Naive thymus-derived CD4-positive, alpha-beta T cell (primary cell): ENCODE results near the gene LLGL2. TPM values are rescaled to one million over a fixed set of nuclear protein-coding genes. Genes with fewer than 3 reads are reported as not detected.

ENCODE experiments used
- ATAC-seq: fragments of 150-1000 bp; cut with Tn5 transposase; 2 replicates; pipeline ENCODE4 v1.10.0; 2021; ENCODE audit warnings: mild to moderate bottlenecking, moderate library complexity
- CTCF ChIA-PET: fragments of 350-600 bp; sonication (Branson Sonifier 250); formaldehyde crosslinking; loops from one replicate; lab custom pipeline; 2021; ENCODE audit warnings: antibody characterized with exemption; lab: Charles Lee
- POLR2A ChIA-PET: fragments of 350-600 bp; sonication (Branson Sonifier 250); formaldehyde crosslinking; loops from one replicate; lab custom pipeline; 2021; ENCODE audit warnings: antibody characterized with exemption, inconsistent platforms; lab: Charles Lee
- DNase-seq, 9 donors: peaks; one replicate each; pipeline versions ENCODE4 v3.0.0 to v3.0.0-alpha.2; 2020 to 2022; ENCODE audit warnings: mixed read lengths in 1 of 9
- H3K27ac ChIP-seq: one replicate; pipeline ENCODE4 v1.7.0; 2013; ENCODE audit warnings: mild to moderate bottlenecking, low read depth, low read length, moderate library complexity
- H3K27me3 ChIP-seq, 2 donors: one replicate each; pipeline ENCODE4 v1.7.0; 2013; ENCODE audit warnings: low read length in 2 of 2, mild to moderate bottlenecking in 2 of 2, moderate library complexity in 2 of 2; ENCODE audit not compliant: control insufficient read depth in 2 of 2, insufficient read depth in 2 of 2
- H3K36me3 ChIP-seq, 3 experiments: 1 replicate in 2 of 3; 2 replicates in 1 of 3; pipeline ENCODE4 v1.7.0; 2013; ENCODE audit warnings: low read length in 3 of 3, mild to moderate bottlenecking in 3 of 3, moderate library complexity in 1 of 3; ENCODE audit not compliant: insufficient read depth in 3 of 3, control insufficient read depth in 2 of 3
- H3K4me1 ChIP-seq, 2 donors: one replicate each; pipeline ENCODE4 v1.7.0; 2013; ENCODE audit warnings: low read length in 2 of 2, mild to moderate bottlenecking in 2 of 2, moderate library complexity in 1 of 2; ENCODE audit not compliant: control insufficient read depth in 2 of 2, insufficient read depth in 2 of 2
- H3K4me3 ChIP-seq: 2 replicates; pipeline ENCODE4 v1.7.0; 2013; ENCODE audit warnings: mild to moderate bottlenecking, low read length
- H3K9me3 ChIP-seq, 3 experiments: 1 replicate in 2 of 3; 2 replicates in 1 of 3; pipeline ENCODE4 v1.7.0; 2013; ENCODE audit warnings: low read length in 3 of 3; ENCODE audit not compliant: control insufficient read depth in 2 of 3
- H3K27ac Mint-ChIP-seq, 9 donors: one replicate each; pipeline ENCODE4 v1.8.0; 2020 to 2022; ENCODE audit warnings: mixed read lengths in 9 of 9, mild to moderate bottlenecking in 8 of 9, moderate library complexity in 5 of 9, inconsistent platforms in 2 of 9
- H3K27me3 Mint-ChIP-seq, 5 donors: one replicate each; pipeline ENCODE4 v1.8.0; 2021 to 2022; ENCODE audit warnings: mixed read lengths in 5 of 5, mild to moderate bottlenecking in 1 of 5
- H3K36me3 Mint-ChIP-seq, 5 donors: one replicate each; pipeline ENCODE4 v1.8.0; 2020 to 2022; ENCODE audit warnings: mixed read lengths in 5 of 5, mild to moderate bottlenecking in 3 of 5, inconsistent platforms in 1 of 5
- H3K4me1 Mint-ChIP-seq, 7 donors: one replicate each; pipeline ENCODE4 v1.8.0; 2020 to 2022; ENCODE audit warnings: mixed read lengths in 7 of 7, mild to moderate bottlenecking in 3 of 7, inconsistent platforms in 1 of 7
- H3K4me3 Mint-ChIP-seq, 10 donors: one replicate each; pipeline ENCODE4 v1.8.0; 2020 to 2022; ENCODE audit warnings: mild to moderate bottlenecking in 10 of 10, mixed read lengths in 10 of 10, moderate library complexity in 6 of 10, inconsistent platforms in 2 of 10
- H3K9me3 Mint-ChIP-seq, 11 donors: one replicate each; pipeline ENCODE4 v1.8.0; 2020 to 2022; ENCODE audit warnings: mixed read lengths in 11 of 11, mild to moderate bottlenecking in 4 of 11, inconsistent platforms in 1 of 11, moderate library complexity in 1 of 11
- intact Hi-C, 2 donors: fragments of 100-400 bp; cut with micrococcal nuclease; formaldehyde crosslinking; loops; one replicate each; pipeline ENCODE4 v1.15.1; 2023
- microRNA-seq: library from miRNA; unstranded; fragments of <30 nt; microRNA quantifications from one replicate; pipeline ENCODE4 v1.2.0, GENCODE V29; 2022; ENCODE audit warnings: borderline microRNAs expressed
- polyA plus RNA-seq, 2 donors: library from polyadenylated mRNA; unstranded; fragments of 300-500 nt; fragmentation: Illumina TruSeq; gene quantifications; one replicate each; pipeline ENCODE4 v1.2.3, GENCODE V29; 2021
- total RNA-seq, 6 experiments: library from RNA in 5 of 6; stranded (reverse) in 5 of 6; gene quantifications; 1 replicate in 5 of 6; 2 replicates in 1 of 6; pipeline ENCODE4 v1.2.3 and lab custom pipeline; 2021 to 2026

LLGL2 gene
- total and polyA plus RNA-seq, 7 experiments from 2014 or later: 9.2 to 55.7 (median 26.5) TPM

DNA sequence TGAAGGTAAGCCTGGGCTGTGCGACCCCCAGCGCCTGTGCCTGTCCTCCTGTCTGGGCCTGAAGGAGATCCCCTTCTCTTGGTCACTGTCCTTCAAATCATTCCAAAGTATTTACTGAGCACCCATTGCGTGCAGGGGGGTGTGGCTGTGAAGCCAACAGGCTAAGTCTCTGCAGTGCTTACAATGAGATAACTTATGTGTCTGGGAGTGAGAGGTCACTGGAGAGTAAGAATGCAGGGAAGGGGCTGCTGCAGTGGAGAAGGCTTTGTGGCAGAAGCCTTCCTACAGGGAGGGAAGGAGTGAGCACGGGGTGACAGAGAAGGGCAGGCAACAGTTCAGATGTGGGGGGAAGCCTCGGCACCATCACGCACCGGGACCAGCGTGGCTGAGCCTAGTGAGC lies 96.6 kb downstream of the LLGL2 start:
- Histone ChIP-seq H3K27me3 (no peaks in the 10 kb centered on the region), H3K4me1 (no peaks in the 10 kb centered on the region), H3K27ac (no peak overlapping the region), H3K36me3 (peaks cover 0 to 63% (median 0%) of the 10 kb centered on the region in 3 experiments), H3K9me3 (no peaks in the 10 kb centered on the region), H3K4me3 (no peak overlapping the region)
- Mint-ChIP-seq H3K9me3 (no peaks in the 10 kb centered on the region), H3K4me1 (peaks cover 0 to 5% (median 0%) of the 10 kb centered on the region in 7 donors), H3K36me3 (peaks cover 0 to 5% (median 0%) of the 10 kb centered on the region in 5 donors), H3K27ac (peak overlapping the region in 5 of 9 donors; percentile 23 to 76 (median 66)), H3K27me3 (no peaks in the 10 kb centered on the region), H3K4me3 (no peak overlapping the region)
- ATAC-seq (no peak), DNase-seq (no peak)
- intact Hi-C loops: no loop called here
- ChIA-PET CTCF (interaction anchor here (1.9 kb wide), 1 partner anchor 11 kb away, joined by 5 read pairs; the partner anchor contains the start of gene SMIM5), POLR2A (no interaction called here)

DNA sequence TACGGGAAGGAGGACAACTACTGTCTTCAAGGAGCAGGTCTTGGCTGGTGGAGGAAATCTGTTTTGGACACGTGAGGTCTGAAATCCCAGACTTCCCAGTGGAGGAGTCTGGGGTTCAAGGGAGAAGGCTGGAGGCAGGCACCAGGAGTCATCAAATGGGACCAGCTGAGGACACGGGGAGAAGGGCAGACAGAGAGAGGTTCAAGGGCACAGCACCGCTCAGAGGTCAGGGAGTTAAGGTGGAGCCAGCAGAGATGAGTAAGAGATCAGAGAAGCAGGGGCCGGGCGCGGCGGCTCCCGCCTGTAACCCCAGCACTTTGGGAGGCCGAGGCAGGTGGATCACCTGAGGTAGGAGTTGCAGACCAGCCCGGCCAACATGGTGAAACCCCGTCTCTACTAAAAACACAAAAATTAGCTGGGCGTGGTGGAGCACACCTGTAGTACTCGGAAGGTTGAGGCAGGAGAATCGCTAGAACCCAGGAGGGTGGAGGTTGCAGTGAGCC lies 97.3 kb downstream of the LLGL2 start:
- Histone ChIP-seq H3K27me3 (no peaks in the 10 kb centered on the region), H3K9me3 (no peaks in the 10 kb centered on the region), H3K4me1 (no peaks in the 10 kb centered on the region), H3K27ac (no peak overlapping the region), H3K4me3 (no peak overlapping the region), H3K36me3 (peaks cover 0 to 60% (median 0%) of the 10 kb centered on the region in 3 experiments)
- Mint-ChIP-seq H3K9me3 (no peaks in the 10 kb centered on the region), H3K27ac (peak overlapping the region in 5 of 9 donors; percentile 3 to 71 (median 11)), H3K4me3 (no peak overlapping the region), H3K36me3 (no peaks in the 10 kb centered on the region), H3K4me1 (peaks cover 0 to 5% (median 0%) of the 10 kb centered on the region in 7 donors), H3K27me3 (no peaks in the 10 kb centered on the region)
- DNase-seq: no peak
- ATAC-seq: no peak
- intact Hi-C loops: no loop called here
- POLR2A ChIA-PET: no interaction called here
- CTCF ChIA-PET: interaction anchor here (2.8 to 4.4 kb wide), 2 partner anchors 11 to 126 kb away, joined by 11 to 25 read pairs; partner anchors contain the start of gene SMIM5

DNA sequence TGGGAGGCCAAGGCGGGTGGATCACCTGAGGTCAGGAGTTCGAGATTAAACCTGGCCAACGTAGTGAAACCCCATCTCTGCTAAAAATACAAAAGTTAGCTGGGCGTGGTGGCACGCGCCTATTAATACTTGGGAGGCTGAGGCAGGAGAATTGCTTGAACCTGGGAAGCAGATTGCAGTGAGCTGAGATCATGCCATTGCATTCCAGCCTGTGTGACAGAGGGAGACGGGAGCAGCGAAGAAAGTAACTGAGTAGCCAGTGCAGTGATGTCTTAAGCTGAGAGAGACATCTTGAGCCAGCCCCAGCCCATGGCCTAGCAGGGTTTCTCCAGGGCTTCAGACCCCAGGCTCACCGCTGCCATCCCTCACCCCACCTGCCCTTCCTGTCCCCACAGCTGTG lies 97.9 kb downstream of the LLGL2 start:
- H3K4me1 ChIP-seq: no peaks in the 10 kb centered on the region
- H3K27me3 Mint-ChIP-seq: no peaks in the 10 kb centered on the region
- POLR2A ChIA-PET: no interaction called here
- H3K27me3 ChIP-seq: no peaks in the 10 kb centered on the region
- ATAC-seq (no peak), DNase-seq (no peak)
- H3K9me3 ChIP-seq: no peaks in the 10 kb centered on the region
- H3K9me3 Mint-ChIP-seq: no peaks in the 10 kb centered on the region
- CTCF ChIA-PET: interaction anchor here (2.8 to 4.4 kb wide), 2 partner anchors 10 to 125 kb away, joined by 11 to 25 read pairs; partner anchors contain the start of gene SMIM5
- no peak overlapping the region for H3K27ac Mint-ChIP-seq
- no peak overlapping the region for H3K4me3 ChIP-seq
- H3K4me1 Mint-ChIP-seq: peaks cover 0 to 5% (median 0%) of the 10 kb centered on the region in 7 donors
- H3K36me3 Mint-ChIP-seq: no peaks in the 10 kb centered on the region
- H3K4me3 Mint-ChIP-seq: no peak overlapping the region
- peaks cover 0 to 61% (median 0%) of the 10 kb centered on the region in 3 experiments for H3K36me3 ChIP-seq
- intact Hi-C loops: no loop called here
- no peak overlapping the region for H3K27ac ChIP-seq

DNA sequence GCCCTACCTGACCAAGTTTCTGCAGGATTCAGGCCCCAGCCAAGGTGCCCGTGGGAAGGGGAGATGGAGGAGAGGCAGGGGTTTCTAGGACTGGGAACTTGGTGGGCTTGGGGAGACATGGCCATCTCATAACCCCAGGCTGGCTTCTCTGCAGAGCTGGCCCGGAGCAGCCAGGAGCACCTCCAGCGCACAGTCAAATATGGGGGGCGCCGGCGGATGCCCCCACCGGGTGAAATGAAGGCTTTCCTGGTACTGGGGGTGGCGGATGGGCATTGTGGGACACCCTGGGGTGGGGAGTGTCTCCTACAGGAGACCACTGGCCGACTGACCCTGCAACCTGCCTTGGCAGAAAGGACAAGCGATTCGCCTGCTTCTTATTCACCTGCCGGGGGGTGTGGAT lies 98.5 kb downstream of the LLGL2 start:
- H3K27ac Mint-ChIP-seq: peak overlapping the region in 2 of 9 donors; percentile 14 to 81
- Histone ChIP-seq H3K4me1 (no peaks in the 10 kb centered on the region), H3K4me3 (no peak overlapping the region), H3K27ac (no peak overlapping the region), H3K9me3 (no peaks in the 10 kb centered on the region), H3K27me3 (no peaks in the 10 kb centered on the region), H3K36me3 (peaks cover 0 to 61% (median 0%) of the 10 kb centered on the region in 3 experiments)
- no peaks in the 10 kb centered on the region for H3K36me3 Mint-ChIP-seq
- intact Hi-C loops: no loop called here
- H3K27me3 Mint-ChIP-seq: no peaks in the 10 kb centered on the region
- H3K9me3 Mint-ChIP-seq: no peaks in the 10 kb centered on the region
- ATAC-seq (no peak), DNase-seq (no peak)
- no peak overlapping the region for H3K4me3 Mint-ChIP-seq
- peaks cover 0 to 5% (median 0%) of the 10 kb centered on the region in 7 donors for H3K4me1 Mint-ChIP-seq
- POLR2A ChIA-PET: no interaction called here
- CTCF ChIA-PET: interaction anchor here (2.8 to 4.4 kb wide), 2 partner anchors 10 to 125 kb away, joined by 11 to 25 read pairs; partner anchors contain the start of gene SMIM5

Small RNA genes lying within 50 kb of the gene (microRNA-seq; reads per million reads assigned to microRNA genes)
- gene MIR6785: not detected

Other genes with a start within 250 kb of the LLGL2 start
- 10 to 100 TPM; 15.6 to 42.5 (median 21.1) TPM for gene SLC25A19, start 236.3 kb upstream of the LLGL2 start, total RNA-seq
- gene SLC25A19, start 236.3 kb upstream of the LLGL2 start, polyA plus RNA-seq: 10 to 100 TPM; 13.0 to 15.5 TPM
- 100 to 1,000 TPM; 112 to 167 (median 139) TPM for gene GRB2, start 120.0 kb upstream of the LLGL2 start, total RNA-seq
- 100 to 1,000 TPM; 151 to 165 TPM for gene GRB2, start 120.0 kb upstream of the LLGL2 start, polyA plus RNA-seq
- 10 to 100 TPM; 74.1 to 97.2 (median 81.9) TPM for gene TMEM94, start 69.1 kb upstream of the LLGL2 start, total RNA-seq
- gene TMEM94, start 69.1 kb upstream of the LLGL2 start, polyA plus RNA-seq: 10 to 100 TPM; 11.7 to 27.2 TPM
- gene CASKIN2, start 10.2 kb upstream of the LLGL2 start, total RNA-seq: 1 to 10 TPM in 2 of 5 experiments, under 1 TPM in 3; 0.22 to 1.2 (median 0.92) TPM
- under 1 TPM in 1 of 2 donors, not detected in 1; 0.28 TPM for gene CASKIN2, start 10.2 kb upstream of the LLGL2 start, polyA plus RNA-seq
- 10 to 100 TPM; 36.2 to 62.9 (median 56.0) TPM for gene TSEN54, start 9.2 kb upstream of the LLGL2 start, total RNA-seq
- gene TSEN54, start 9.2 kb upstream of the LLGL2 start, polyA plus RNA-seq: 10 to 100 TPM; 64.6 to 85.0 TPM
- 100 to 1,000 TPM in 4 of 5 experiments, 10 to 100 TPM in 1; 72.2 to 461 (median 304) TPM for gene MYO15B, start 62.1 kb downstream of the LLGL2 start, total RNA-seq
- gene MYO15B, start 62.1 kb downstream of the LLGL2 start, polyA plus RNA-seq: 1 to 10 TPM; 1.2 to 2.3 TPM
- gene SMIM5, start 107.7 kb downstream of the LLGL2 start, total RNA-seq: 1 to 10 TPM in 2 of 5 experiments, under 1 TPM in 3; 0.43 to 2.4 (median 0.84) TPM
- gene SMIM5, start 107.7 kb downstream of the LLGL2 start, polyA plus RNA-seq: under 1 TPM; 0.06 to 0.22 TPM
- gene RECQL5, start 141.5 kb downstream of the LLGL2 start, total RNA-seq: 10 to 100 TPM; 38.7 to 76.5 (median 49.2) TPM
- gene RECQL5, start 141.5 kb downstream of the LLGL2 start, polyA plus RNA-seq: 10 to 100 TPM; 12.4 to 25.9 TPM
- gene SAP30BP, start 141.6 kb downstream of the LLGL2 start, total RNA-seq: 100 to 1,000 TPM in 4 of 5 experiments, 10 to 100 TPM in 1; 97.6 to 198 (median 116) TPM
- 10 to 100 TPM; 69.5 to 76.1 TPM for gene SAP30BP, start 141.6 kb downstream of the LLGL2 start, polyA plus RNA-seq
- gene ITGB4, start 195.8 kb downstream of the LLGL2 start, total RNA-seq: 1 to 10 TPM in 3 of 5 experiments, under 1 TPM in 2; 0.49 to 1.8 (median 1.2) TPM
- gene ITGB4, start 195.8 kb downstream of the LLGL2 start, polyA plus RNA-seq: under 1 TPM; 0.09 to 0.35 TPM
- 10 to 100 TPM in 4 of 5 experiments, 1 to 10 TPM in 1; 9.9 to 42.9 (median 22.1) TPM for gene GALK1, start 239.5 kb downstream of the LLGL2 start, total RNA-seq
- 10 to 100 TPM; 12.8 to 18.9 TPM for gene GALK1, start 239.5 kb downstream of the LLGL2 start, polyA plus RNA-seq